ENCODE measurements around the gene SDK2.

Gene SDK2

DNA sequence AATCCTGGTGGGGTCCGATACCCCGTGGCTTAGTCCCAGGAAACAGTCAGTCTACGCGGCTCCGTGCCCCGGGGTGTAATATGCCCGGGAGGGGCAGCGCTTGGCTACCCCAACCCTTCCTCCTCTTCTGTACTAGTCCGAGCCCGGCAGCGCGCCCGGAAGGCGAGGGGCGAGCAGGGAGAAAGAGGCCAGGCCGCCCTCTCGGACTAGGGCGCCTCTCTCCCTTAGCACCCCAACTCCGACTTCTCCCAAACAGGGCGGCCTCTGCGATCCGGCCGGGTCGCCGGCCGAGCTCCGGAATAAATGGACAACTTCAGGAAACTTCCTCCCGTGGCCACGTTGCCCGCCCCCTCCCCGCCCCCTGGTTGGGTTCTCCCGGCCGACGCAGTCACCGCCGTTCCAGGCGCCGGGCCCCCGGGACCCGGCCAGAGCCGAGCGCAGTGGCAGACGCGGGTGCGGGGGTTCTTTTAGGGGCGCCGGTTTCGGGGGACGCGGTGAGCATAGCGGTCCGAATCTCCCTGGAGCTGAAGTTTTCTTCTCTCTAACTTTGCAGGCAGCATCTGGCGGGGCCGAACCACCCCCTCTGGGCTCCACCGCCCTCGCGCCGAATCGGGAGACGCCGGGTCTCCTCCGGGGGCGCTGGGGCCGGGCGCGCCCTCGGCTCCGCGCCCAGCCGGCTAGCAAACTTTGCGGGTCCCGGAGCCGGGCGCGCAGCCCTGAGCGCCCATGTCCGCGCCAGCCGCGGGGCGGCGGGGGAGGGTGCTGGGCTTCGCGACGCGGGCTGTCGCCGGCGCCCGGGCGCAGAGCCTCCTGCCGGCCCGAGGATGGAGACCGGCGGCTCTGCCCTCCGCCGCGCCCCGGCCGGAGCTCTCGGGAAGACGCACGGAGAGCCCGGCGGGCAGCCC, at the start of gene SDK2:
TSS of gene SDK2 (minus strand) at position 301 of the 905 bp plus-strand sequence. CDS start 357 bp downstream, outside the sequence.
- DNase-seq: no peak

DNA sequence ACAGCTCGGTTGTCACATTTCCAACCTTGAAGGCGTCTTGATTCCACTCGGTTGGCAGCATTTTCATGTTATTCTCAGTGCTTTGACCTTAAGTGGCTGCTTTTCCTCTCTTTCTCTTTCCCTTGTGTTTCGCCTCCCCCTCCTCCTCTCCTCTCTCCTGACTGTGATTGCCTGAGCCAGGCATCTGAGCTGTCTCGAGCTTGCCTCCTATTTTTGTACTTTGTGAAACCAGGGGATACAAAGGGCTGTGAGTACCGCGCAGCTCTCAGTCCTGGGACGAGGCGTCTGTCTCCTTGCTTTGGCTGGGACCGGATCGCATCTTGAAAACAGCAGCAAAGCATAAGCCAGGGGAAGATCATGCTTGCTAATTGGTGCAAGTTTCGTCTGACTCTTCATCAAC, 48.8 kb upstream of the SDK2 start:
- DNase-seq: no peak

DNA sequence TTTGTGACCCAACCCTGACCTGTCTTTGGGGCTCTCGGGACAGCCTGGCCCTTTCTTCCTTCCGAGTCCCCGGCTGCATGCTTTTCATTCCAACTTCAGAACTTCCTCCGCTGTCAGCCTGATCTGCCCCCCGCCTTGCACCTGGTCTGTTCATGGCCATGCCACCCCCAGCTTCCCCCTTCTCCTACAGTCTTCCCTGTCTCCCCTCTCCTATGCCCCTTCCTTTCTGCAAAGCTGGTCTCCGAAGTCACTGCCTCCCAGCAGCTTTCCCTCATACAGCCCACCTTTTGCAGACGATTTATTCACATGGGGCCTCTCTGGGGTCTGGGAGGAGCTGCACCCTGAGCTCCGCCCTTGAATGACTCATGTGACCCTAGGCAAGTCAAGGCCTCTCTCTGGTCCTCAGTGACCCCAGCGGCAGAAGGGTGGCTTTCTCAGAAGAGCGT, 47.1 kb upstream of the SDK2 start:
- DNase-seq: no peak

- DNase-seq: no peak
These were observed 46.4 kb upstream of the SDK2 start for GRCh38 chr17:73690676-73691075.

GRCh38 chr17:73689596-73690275, 45.5 kb upstream of the SDK2 start:
- DNase-seq: no peak

GRCh38 chr17:73686961-73687360, 42.7 kb upstream of the SDK2 start:
- DNase-seq: no peak

- no peak for DNase-seq
These were observed 41.9 kb upstream of the SDK2 start for GRCh38 chr17:73686126-73686525.

- DNase-seq: no peak
These were observed 39.9 kb upstream of the SDK2 start for GRCh38 chr17:73684183-73684582.

DNA sequence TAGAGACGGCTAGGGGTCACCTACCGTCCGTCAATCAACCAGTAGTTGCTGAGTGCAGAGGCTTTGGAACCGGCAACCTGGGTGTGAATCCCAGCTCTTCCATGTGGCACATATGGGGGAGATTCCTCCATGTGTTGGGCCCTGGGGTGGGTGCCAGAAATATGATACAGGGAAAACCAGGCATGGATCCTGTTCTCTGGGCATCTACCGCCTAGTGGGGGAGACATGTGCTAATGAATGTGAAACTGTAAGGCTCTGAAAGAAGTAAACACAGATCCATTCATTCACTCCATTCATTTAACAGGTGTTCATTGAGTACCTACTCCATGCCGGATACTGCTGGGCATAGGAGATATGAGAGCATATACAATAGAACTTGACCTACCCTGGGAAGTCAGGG, 39.5 kb upstream of the SDK2 start:
- DNase-seq: no peak

- no peak for DNase-seq
These were observed 37.7 kb upstream of the SDK2 start for GRCh38 chr17:73681946-73682345.

DNA sequence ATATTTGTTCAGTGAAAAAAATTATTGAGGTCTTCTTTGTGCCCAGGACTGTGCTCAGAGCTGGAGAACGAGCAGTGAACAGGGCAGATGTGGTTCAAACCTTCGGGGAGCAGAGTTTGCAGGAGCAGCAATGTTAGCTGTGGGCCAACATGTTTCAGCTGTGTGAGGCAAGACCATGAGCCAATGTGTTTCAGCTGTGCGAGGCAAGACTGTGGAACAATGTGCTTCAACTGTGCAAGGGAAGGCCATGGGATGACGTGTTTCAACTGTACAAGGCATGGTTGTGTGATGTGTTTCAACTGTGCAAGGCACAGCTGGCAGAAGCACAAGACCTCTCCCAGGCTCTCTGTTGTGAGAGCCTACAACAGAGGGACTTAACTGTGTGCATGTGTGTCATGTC, 35.2 kb upstream of the SDK2 start:
- DNase-seq: no peak

- no peak for DNase-seq
These were observed 34.8 kb upstream of the SDK2 start for GRCh38 chr17:73678999-73679398.

DNA sequence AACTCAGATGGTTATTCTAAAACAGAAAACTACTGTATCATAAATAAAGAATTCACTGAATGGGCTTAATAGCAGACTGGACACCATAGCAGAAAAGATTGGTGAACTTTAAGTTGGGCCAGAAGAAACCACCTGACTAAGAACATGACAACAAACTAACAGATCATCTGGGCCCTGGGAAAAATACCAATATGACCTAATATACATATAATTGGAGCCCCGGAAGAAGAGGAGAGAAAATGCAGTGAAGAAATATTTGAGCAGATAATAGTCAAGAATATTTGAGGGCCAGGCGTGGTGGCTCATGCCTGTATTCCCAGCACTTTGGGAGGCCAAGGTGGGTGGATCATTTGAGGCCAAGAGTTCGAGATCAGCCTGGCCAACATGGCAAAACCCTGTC, 25.5 kb upstream of the SDK2 start:
- DNase-seq: no peak

GRCh38 chr17:73667181-73667959, 23.1 kb upstream of the SDK2 start:
- DNase-seq: no peak

- DNase-seq: no peak
These were observed 19.4 kb upstream of the SDK2 start for GRCh38 chr17:73663614-73664013.

- no peak for DNase-seq
These were observed 16.1 kb upstream of the SDK2 start for GRCh38 chr17:73660366-73660765.

- no peak for DNase-seq
These were observed 14.7 kb upstream of the SDK2 start for GRCh38 chr17:73658821-73659515.

- no peak for DNase-seq
These were observed 13.3 kb upstream of the SDK2 start for GRCh38 chr17:73657473-73658116.

DNA sequence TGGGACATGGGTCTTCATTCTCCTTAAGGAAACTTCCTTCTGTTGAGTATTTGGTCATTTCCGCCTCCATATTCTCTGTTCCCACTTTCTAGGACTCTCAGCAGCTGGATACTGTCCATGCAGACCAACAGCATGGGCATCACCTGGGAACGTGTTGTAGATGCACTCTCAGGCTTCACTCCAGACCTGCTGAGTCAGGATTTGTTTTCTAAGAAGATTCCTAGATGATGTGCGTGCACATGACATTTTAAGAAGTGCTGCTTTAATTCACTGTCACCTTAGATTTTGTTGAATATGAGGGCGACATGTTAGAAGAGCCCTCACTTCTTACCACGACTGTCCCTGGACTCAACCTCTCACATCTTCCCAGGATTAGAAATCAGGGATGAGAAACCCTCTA, 10.0 kb upstream of the SDK2 start:
- no peak for DNase-seq

- no peak for DNase-seq
These were observed 9.6 kb upstream of the SDK2 start for GRCh38 chr17:73653810-73654209.

- DNase-seq: no peak
These were observed 8.7 kb upstream of the SDK2 start for GRCh38 chr17:73652886-73653480.

All from DMS79 treated with DMSO at 0.1 percent for 48 hours (cell line).